ENCODE data around the gene PRUNE2.

The PRUNE2 gene

DNA sequence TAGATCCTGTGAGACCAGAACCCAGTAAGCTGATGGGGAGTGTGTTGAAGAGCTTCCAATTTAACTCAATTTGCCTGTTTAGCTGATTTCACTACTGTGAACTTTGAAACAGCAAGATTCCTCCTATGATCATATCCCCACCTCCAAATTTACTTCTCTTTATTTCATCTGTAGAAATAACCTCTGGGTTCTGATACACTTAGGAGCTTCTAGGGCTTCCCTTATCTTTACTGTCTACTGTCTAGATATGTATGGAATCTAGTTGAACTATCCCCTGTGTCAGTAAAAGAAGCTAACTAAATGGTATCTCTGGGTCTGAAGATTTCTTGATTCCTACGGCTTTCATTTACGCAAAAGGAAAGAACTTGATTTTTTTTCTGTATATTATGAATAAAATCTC is 330.2 kb downstream of the PRUNE2 start:
- DNase-seq (ENCODE audit: low read depth, low spot score) = no peak

DNA sequence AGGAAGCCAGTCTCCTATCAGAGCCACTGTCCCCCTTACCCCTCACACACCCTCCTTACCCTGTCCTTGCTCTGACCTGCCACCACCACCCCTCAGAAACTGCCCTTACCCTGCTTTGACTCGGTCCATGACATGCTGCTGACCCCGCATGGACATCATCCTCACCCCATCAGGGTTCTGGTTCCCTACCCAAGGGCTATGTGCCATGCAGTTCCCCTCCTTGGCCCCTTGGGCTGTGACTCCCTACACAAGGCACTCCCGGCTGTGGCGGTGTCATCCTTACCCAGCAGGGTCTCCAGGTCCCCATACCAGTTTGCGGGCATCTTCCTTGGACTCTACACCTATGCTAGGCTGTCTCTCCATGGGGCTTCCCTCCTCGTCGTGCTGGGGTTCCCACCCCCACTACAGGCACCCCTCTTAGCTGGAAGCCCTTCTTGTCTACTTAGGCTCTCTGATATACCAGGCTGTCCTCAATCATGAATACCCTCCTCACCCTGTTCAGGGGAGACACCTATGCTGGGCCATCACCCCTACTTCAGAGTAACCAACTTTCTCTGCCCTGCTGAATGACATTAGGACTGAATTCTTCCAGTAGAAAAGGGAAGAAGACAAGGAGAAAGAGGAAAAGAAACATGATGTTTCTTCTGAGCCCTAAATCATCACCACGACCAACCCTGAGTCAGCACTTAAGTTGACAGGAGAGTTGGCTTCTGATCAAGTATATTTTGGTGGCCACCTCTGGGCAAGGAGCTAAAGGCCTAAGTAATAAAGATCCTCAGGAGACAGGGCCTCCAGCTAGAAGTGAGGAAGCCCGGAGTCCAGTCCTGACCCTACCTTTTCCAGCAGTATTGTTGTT is 331.8 kb downstream of the PRUNE2 start:
- DNase-seq (ENCODE audit: low read depth, low spot score) = peak; percentile 22

DNA sequence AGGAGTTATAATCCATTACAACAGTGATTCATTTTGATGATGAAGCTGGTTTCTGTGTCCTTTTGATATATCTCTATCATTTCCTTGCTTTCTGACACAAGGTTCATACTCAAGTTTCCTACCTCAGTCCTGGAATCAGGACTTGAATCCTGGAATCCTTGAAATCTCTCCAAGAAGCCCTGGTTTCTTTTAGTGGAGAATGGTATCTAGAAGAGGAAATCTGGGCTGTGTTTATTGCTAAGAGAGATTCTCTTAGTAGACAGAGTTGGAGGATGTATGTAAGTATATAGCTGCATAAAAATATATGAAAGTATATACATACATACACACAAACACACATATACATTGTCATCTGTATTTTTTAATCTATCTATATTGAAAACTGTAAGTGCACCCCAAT is 332.5 kb downstream of the PRUNE2 start:
- DNase-seq (ENCODE audit: low read depth, low spot score) = no peak

DNA sequence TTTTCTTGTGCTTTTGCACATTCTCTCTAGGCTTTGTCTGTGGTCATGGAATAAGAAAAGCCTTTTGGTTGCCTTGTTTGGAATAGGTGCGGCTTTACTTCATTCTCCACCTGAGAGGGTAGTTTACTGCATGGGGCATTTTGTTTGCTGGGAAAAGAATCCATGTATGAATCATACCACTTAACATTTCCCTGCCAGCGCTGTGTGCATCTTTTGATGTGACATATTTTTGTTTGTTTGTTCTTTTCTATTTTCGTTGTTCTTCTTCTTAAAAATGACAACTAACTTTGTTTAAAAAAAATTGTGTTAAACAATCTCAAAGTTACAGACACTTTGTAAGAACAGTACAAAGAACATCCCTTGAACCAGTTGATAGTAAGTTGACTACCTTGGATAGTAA is 333.8 kb downstream of the PRUNE2 start:
- DNase-seq (ENCODE audit: low read depth, low spot score) = peak; percentile 25

DNA sequence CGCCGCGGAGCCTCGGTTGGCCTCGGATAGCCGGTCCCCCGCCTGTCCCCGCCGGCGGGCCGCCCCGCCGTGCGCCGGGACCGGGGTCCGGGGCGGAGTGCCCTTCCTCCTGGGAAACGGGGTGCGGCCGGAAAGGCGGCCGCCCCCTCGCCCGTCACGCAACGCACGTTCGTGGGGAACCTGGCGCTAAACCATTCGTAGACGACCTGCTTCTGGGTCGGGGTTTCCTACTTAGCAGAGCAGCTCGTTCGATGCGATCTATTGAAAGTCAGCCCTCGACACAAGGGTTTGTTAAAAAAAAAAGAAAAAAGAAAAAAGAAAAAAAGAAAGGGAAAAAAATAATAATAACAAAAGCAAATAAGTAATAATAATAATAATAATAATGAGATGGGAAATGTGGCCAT is 334.2 kb downstream of the PRUNE2 start:
- peak; percentile 13 for DNase-seq (ENCODE audit: low read depth, low spot score)

DNA sequence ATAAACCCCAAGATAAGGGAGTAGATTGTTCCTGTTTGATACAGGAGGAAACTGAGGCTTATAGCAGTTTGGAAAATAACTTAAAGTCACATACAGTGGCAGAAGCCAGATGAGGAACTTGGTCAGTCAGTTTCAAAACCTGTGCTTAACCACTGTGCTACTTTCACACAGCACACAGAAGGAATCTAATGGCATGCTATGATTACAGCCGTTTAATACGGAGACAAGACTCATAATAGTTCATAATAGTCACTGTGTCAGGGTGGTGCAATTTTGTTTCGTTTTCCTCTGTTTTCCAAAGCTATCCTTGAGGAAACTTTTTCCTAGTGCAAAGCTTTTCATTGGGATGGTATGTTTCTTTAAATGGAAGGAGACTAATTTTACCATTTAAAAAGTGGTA is 334.6 kb downstream of the PRUNE2 start:
- DNase-seq (ENCODE audit: low read depth, low spot score) = no peak

DNA sequence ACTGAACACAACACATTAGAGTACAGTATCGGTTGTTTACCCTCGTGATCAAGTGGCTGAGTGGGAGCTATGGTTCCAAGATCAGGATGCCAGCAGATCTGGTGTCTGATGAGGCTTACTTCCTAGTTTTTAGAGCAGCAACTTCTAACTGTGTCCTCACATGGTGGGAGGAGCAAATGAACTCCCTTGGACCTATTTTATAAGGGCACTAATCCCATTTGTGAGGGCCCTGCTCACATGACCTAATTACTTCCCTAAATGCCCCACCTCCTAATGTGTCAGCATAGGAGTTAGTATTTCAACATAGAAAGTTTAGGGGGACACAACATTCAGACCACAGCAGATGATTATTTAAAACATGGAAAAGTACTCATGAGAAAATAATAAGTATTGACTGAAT is 335.1 kb downstream of the PRUNE2 start:
- DNase-seq (ENCODE audit: low read depth, low spot score) = no peak

DNA sequence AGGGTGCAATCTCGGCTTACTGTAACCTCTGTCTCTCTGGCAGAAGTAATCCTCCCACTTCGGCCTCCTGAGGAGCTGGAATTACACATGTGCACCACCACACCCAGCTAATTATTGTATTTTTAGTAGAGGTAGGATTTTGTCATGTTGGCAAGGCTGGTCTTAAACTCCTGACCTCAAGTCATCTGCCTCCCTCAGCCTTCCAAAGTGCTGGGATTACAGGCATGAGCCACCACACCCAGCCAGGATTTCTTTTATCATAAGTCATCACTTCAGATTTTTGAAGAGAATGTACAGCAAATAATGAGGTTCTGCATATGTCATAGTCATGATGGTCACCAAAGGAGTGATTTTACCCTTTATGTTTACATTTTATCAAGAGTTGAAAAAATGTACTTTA is 338.8 kb downstream of the PRUNE2 start:
- no peak for DNase-seq (ENCODE audit: low read depth, low spot score)

DNA sequence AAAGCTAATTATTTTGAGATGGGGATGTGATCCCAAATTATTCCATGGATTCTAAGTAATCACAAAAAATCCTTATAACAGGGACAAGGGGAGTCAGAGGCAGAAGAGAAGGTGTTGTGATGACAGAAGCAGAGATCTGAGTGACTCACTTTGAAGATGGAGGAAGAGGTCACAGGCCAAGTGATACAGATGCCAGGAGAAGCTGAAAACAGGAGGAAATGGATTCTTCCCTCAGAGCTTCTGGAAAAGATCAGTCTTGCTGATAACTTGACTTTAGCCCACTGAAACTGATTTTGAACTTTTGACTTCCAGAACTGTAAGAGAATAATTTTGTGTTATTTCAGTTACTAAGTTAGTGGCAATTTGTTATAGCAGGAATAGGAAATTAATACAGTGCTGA is 341.6 kb downstream of the PRUNE2 start:
- DNase-seq (ENCODE audit: low read depth, low spot score) = no peak

DNA sequence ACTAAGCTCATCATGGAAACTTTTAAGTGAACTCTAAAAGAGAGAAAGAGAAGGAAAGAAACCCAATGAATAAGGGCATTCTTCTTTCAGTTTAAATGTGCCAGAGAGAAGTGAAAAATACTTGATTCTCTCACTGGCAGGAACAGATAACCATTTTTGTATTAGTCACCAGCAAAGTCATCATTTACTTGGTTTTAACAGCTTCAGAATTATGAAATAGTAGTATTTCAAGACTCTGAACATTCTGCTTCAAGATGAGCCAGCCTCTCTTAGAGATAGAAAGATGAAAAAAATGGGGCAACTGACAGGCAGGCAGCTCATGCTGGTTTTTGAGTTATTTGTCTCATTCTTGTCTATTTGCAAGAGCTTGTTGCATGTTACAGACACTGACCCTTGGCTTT is 343.4 kb downstream of the PRUNE2 start:
- peak; percentile 13 for DNase-seq (ENCODE audit: low read depth, low spot score)

DNA sequence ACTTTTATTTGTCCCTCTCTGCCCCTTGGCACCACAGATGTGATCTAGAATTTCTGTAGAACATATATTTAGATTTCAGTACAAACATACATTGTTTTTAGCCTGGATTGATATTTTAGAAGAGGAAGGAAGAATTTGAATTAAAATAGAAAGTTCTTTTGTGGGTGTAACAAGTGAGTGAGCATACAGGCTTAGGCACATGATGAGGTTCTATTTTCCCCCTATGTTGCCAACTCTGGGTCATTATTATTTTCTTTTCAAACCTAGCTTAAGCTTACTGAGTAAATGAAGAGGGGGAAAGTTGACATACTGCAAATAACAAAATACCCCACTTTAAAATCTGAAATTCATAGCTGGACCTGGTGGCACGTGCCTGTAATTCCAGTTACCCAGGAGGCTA is 344.0 kb downstream of the PRUNE2 start:
- no peak for DNase-seq (ENCODE audit: low read depth, low spot score)

All from astrocyte of the hippocampus (primary cell).